ENCODE measurements around the gene NRG3. TPM values are rescaled to one million over a fixed set of nuclear protein-coding genes. Genes with fewer than 3 reads are reported as not detected.

Gene NRG3
- total RNA-seq, 1 donor from 2014 or later = not detected

GRCh38 chr10:82811621-82812020, 936.6 kb downstream of the NRG3 start:
- TF ChIP-seq CTCF (IDR thresholded peaks at IDR 0.05) = peak; percentile 73
- Mint-ChIP-seq H3K4me3 (ENCODE audit: unreplicated experiment) (no peak overlapping the region), H3K27ac (ENCODE audit: unreplicated experiment) (no peak overlapping the region), H3K36me3 (ENCODE audit: low read depth) (no peaks in the 10 kb centered on the region), H3K4me1 (ENCODE audit: low read depth) (no peaks in the 10 kb centered on the region), H3K9me3 (ENCODE audit: low read depth) (no peaks in the 10 kb centered on the region), H3K27me3 (ENCODE audit: low read depth) (peaks cover 2% of the 10 kb centered on the region)
- DNase-seq (ENCODE audit: low spot score) = no peak

- no peak for TF ChIP-seq CTCF (IDR thresholded peaks at IDR 0.05)
- DNase-seq (ENCODE audit: low spot score) = no peak
- H3K36me3 Mint-ChIP-seq (ENCODE audit: low read depth) = no peaks in the 10 kb centered on the region
- H3K27ac Mint-ChIP-seq (ENCODE audit: unreplicated experiment) = no peak overlapping the region
- no peaks in the 10 kb centered on the region for H3K9me3 Mint-ChIP-seq (ENCODE audit: low read depth)
- H3K27me3 Mint-ChIP-seq (ENCODE audit: low read depth) = peaks cover 4% of the 10 kb centered on the region
- no peak overlapping the region for H3K4me3 Mint-ChIP-seq (ENCODE audit: unreplicated experiment)
- no peaks in the 10 kb centered on the region for H3K4me1 Mint-ChIP-seq (ENCODE audit: low read depth)
These were observed 938.9 kb downstream of the NRG3 start for GRCh38 chr10:82813856-82814255.

GRCh38 chr10:82814635-82815034, 939.6 kb downstream of the NRG3 start:
- DNase-seq (ENCODE audit: low spot score) = no peak
- Mint-ChIP-seq H3K36me3 (ENCODE audit: low read depth) (no peaks in the 10 kb centered on the region), H3K4me3 (ENCODE audit: unreplicated experiment) (no peak overlapping the region), H3K9me3 (ENCODE audit: low read depth) (no peaks in the 10 kb centered on the region), H3K4me1 (ENCODE audit: low read depth) (no peaks in the 10 kb centered on the region), H3K27ac (ENCODE audit: unreplicated experiment) (no peak overlapping the region), H3K27me3 (ENCODE audit: low read depth) (peaks cover 3% of the 10 kb centered on the region)
- no peak for TF ChIP-seq CTCF (IDR thresholded peaks at IDR 0.05)

- H3K9me3 Mint-ChIP-seq (ENCODE audit: low read depth) = no peaks in the 10 kb centered on the region
- no peak for TF ChIP-seq CTCF (IDR thresholded peaks at IDR 0.05)
- no peak for DNase-seq (ENCODE audit: low spot score)
- no peak overlapping the region for H3K4me3 Mint-ChIP-seq (ENCODE audit: unreplicated experiment)
- no peaks in the 10 kb centered on the region for H3K36me3 Mint-ChIP-seq (ENCODE audit: low read depth)
- no peak overlapping the region for H3K27ac Mint-ChIP-seq (ENCODE audit: unreplicated experiment)
- H3K27me3 Mint-ChIP-seq (ENCODE audit: low read depth) = peaks cover 3% of the 10 kb centered on the region
- H3K4me1 Mint-ChIP-seq (ENCODE audit: low read depth) = no peaks in the 10 kb centered on the region
These were observed 940.7 kb downstream of the NRG3 start for GRCh38 chr10:82815680-82816079.

- Mint-ChIP-seq H3K36me3 (ENCODE audit: low read depth) (no peaks in the 10 kb centered on the region), H3K27me3 (ENCODE audit: low read depth) (peaks cover 5% of the 10 kb centered on the region), H3K4me3 (ENCODE audit: unreplicated experiment) (no peak overlapping the region), H3K4me1 (ENCODE audit: low read depth) (no peaks in the 10 kb centered on the region), H3K9me3 (ENCODE audit: low read depth) (no peaks in the 10 kb centered on the region), H3K27ac (ENCODE audit: unreplicated experiment) (no peak overlapping the region)
- TF ChIP-seq CTCF (IDR thresholded peaks at IDR 0.05) = no peak
- DNase-seq (ENCODE audit: low spot score) = no peak
These were observed 942.9 kb downstream of the NRG3 start for GRCh38 chr10:82817676-82818422.
